ENCODE measurements around the gene PAPPA.

The PAPPA gene

DNA sequence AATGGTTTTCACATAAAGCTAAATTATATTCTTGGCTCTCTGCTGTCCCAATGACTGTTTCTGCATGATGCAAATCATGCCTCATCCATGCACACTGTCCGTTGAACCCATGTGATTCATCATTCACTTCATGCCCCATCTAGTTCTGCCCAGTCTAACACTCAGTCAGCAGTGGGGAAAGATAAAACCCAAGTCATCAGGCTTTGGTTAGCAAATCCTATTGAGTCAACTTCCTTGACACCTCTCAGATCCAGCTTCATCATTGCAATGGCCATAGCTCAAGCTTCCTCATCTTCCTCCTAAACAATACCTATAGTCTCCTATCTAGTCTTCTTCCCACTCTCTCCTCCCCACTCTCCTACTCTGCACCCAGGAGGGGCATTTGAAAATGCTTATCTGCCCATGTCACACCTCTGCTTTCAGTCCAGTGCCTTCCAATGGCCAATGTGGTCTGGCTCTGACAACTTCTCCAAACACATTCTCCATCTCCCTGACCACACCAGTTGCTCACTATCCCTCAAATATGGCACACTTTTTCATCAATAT, 267.5 kb downstream of the PAPPA start:
- DNase-seq (ENCODE audit: low read depth, low spot score) = no peak

- no peak for DNase-seq (ENCODE audit: low read depth, low spot score)
Measured at GRCh38 chr9:116422119-116422979, 268.8 kb downstream of the PAPPA start.

- no peak for DNase-seq (ENCODE audit: low read depth, low spot score)
Measured at GRCh38 chr9:116423149-116423548, 269.6 kb downstream of the PAPPA start.

DNA sequence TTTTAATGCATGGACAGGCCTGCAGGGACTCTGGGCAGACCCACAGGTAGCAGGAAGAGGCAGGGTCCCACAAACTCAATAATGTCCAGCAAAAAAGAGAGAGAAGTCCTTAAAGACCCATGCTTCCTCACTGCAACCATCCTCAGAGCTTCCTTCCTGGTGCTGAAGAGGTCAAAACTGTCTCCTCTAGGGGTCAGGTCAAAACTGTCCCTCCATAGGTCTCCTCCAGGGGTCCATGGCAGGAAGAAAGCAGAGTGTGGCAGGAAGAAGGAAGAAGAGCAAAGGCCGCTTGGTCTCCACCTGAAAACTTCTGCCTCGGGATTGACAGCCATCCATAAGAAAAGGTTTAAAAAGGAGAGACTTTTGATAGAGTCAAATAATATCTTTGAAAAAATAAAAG, 271.7 kb downstream of the PAPPA start:
- DNase-seq (ENCODE audit: low read depth, low spot score) = no peak

GRCh38 chr9:116430849-116431248, 277.3 kb downstream of the PAPPA start:
- no peak for DNase-seq (ENCODE audit: low read depth, low spot score)

DNA sequence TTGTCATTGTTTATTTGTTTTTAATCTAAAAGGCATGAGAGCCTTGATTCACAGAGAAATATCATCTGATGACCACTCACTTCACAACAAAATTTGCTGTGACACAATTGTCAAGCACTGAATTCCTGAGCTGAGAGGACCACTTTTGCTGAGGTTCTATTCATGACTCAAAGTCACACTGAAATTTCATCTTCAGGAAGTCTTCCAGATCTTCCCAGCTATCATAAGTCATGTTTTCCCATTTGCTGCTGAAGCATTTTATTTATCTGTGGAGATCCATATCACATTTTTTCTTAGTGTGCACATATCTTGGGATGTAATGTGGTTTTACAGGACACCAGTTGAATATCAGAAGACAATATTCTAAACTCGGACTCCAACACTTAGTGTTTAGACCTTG, 278.5 kb downstream of the PAPPA start:
- DNase-seq (ENCODE audit: low read depth, low spot score) = no peak

GRCh38 chr9:116434314-116434713, 280.7 kb downstream of the PAPPA start:
- no peak for DNase-seq (ENCODE audit: low read depth, low spot score)

GRCh38 chr9:116435706-116436105, 282.1 kb downstream of the PAPPA start:
- peak; percentile 54 for DNase-seq (ENCODE audit: low read depth, low spot score)

DNA sequence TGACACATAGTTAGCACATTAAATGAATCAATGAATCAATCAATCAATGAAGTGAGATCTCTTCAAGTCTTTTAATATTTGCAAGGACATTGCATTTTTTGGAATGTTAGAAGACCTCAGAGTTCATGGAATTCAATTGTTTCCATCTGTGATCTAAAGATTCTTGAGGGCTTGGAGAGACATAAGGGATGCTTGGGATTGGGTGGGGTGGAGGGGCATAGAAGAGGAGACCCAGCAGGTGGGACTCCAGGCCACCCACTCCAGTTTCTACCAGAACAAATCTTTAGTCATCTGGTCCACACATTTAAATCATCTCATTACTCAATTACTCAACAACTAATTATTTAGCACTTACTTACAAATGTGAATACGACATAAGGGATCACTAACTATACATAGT, 282.5 kb downstream of the PAPPA start:
- DNase-seq (ENCODE audit: low read depth, low spot score) = no peak

- DNase-seq (ENCODE audit: low read depth, low spot score) = peak; percentile 8
Measured at GRCh38 chr9:116437411-116438370, 284.1 kb downstream of the PAPPA start.

GRCh38 chr9:116442528-116442927, 288.9 kb downstream of the PAPPA start:
- DNase-seq (ENCODE audit: low read depth, low spot score) = no peak

- no peak for DNase-seq (ENCODE audit: low read depth, low spot score)
Measured at GRCh38 chr9:116447934-116448333, 294.3 kb downstream of the PAPPA start.

- no peak for DNase-seq (ENCODE audit: low read depth, low spot score)
Measured at GRCh38 chr9:116448431-116448830, 294.8 kb downstream of the PAPPA start.

- DNase-seq (ENCODE audit: low read depth, low spot score) = no peak
Measured at GRCh38 chr9:116449949-116450348, 296.4 kb downstream of the PAPPA start.

DNA sequence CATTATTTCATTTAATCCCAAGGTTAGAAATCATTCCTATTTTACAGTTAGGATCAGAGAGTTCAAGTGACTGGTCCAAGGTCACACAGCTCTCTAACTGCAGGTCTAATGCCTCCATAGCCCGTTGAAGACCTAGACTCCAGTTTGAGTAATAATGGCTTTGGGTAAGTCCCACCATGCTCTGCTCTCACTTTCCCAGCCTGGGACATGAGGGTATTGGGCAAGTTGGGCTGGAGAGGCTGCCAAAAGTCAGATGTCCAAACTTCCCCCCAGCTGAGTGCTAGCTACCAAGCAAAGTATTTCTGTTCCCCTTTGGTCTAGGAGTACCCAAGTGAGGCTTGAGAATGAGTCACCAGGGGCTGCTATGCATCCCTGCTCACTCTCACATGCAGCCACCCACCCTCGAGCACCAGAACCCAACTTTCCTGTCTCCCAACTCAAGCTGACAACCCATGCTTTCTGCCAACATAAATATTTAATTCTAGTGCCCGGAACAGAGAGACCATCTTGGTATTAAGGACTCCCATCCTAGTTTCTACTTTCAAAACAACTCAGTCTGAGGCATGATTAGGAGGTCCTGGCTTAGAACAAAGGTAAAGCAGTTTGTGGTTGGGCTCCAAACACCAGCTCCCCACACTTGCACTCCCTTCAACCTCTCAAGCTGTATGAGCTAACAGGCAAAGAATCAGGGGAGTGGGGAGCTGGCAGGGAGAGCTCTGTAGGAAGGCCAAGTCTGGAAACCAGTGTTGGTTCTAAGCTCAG, 297.0 kb downstream of the PAPPA start:
- DNase-seq (ENCODE audit: low read depth, low spot score) = peak; percentile 96

DNA sequence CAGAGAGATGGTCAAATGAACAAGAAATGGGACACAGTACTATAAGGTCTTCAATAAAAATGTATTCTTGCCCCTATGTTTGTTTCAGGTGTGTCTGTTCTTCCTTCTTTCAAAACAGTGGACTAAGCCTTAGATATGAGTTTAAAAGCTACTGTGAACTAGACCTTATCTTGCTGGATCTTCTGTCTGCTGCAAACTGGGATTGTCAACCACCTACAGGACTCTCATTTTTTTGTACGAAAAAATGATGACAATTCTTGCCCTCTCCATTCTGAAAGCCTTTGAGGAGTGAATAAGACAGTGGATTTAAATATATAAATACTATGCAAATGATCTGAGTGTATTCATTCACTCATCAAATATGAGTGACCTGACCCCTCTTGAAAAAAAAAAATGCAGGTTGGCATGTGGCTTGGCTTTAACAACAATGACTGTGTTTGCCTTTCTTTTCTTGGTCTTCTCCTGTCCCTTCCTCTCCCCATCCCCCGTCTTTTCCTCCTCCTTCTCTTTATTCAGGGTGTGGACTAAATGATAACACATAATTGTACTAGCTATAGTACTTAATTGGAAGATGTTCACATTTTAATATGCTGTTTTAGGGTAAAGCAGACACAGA, 298.0 kb downstream of the PAPPA start:
- DNase-seq (ENCODE audit: low read depth, low spot score) = no peak
